Tibial nerve (tissue), 4 donors: ENCODE results near the gene PHF2.

Experiments used
- EP300 ChIP-seq, 2 donors: sonication (generic); formaldehyde crosslinking; IDR thresholded peaks; one replicate each; pipeline ENCODE4 v1.6.1; 2017; ENCODE audit warnings: antibody characterized with exemption in 2 of 2, mild to moderate bottlenecking in 1 of 2
- POLR2A ChIP-seq, 2 donors: fragments of 450-650 bp; IDR thresholded peaks; one replicate each; pipeline ENCODE4 v1.6.1; 2017; ENCODE audit warnings: antibody characterized with exemption in 2 of 2, mild to moderate bottlenecking in 2 of 2, moderate library complexity in 2 of 2
- TF ChIP-seq, protein P1 (sequence below), 5 experiments: fragments of 200-600 bp in 3 of 5; fragments of 450-650 bp in 2 of 5; sonication (generic) in 3 of 5; IDR thresholded peaks; one replicate each; pipeline ENCODE4 v1.5.1; 2016 to 2019; ENCODE audit warnings: antibody characterized with exemption in 5 of 5, mild to moderate bottlenecking in 3 of 5, moderate library complexity in 2 of 5

DNA sequence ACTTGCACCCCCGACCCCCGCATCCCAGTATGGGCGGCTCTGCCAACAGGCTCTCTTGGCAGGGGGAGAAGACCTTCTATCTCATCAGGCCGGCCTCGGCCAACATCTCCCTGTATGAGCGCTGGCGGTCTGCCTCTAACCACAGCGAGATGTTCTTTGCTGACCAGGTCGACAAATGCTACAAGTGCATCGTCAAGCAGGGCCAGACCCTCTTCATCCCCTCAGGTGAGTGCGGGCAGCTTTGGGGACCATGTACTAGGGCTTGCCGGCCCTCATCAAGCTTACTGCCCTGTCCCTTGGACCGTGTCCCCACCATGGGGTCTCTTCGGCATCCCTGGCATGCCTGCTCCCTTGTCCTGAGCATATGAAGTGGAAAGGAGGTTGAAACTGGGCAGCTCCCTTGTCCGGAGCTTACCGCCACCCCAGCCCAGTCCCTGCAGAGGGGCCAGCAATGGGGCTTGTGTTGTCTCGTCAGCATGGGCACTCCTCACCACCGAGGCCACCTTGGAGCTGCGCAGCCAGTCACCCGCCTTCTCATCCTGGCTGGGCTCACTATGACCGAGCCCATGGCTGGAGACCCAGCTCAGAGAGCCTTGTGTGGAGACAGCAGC is 78.1 kb downstream of the PHF2 start:
- TF ChIP-seq, protein P1, sequence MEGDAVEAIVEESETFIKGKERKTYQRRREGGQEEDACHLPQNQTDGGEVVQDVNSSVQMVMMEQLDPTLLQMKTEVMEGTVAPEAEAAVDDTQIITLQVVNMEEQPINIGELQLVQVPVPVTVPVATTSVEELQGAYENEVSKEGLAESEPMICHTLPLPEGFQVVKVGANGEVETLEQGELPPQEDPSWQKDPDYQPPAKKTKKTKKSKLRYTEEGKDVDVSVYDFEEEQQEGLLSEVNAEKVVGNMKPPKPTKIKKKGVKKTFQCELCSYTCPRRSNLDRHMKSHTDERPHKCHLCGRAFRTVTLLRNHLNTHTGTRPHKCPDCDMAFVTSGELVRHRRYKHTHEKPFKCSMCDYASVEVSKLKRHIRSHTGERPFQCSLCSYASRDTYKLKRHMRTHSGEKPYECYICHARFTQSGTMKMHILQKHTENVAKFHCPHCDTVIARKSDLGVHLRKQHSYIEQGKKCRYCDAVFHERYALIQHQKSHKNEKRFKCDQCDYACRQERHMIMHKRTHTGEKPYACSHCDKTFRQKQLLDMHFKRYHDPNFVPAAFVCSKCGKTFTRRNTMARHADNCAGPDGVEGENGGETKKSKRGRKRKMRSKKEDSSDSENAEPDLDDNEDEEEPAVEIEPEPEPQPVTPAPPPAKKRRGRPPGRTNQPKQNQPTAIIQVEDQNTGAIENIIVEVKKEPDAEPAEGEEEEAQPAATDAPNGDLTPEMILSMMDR (IDR thresholded peaks at IDR 0.05): no peak
- no peak for TF ChIP-seq EP300 (IDR thresholded peaks at IDR 0.05)
- TF ChIP-seq POLR2A (IDR thresholded peaks at IDR 0.05): no peak
